NCI-H1105 treated with DMSO at 0.1 percent for 48 hours (cell line): ENCODE measurements around the gene ANKRD31.

Experiments used
- DNase-seq: peaks from one replicate; lab custom pipeline; 2025; lab: John Stamatoyannopoulos, UW

The ANKRD31 gene

DNA sequence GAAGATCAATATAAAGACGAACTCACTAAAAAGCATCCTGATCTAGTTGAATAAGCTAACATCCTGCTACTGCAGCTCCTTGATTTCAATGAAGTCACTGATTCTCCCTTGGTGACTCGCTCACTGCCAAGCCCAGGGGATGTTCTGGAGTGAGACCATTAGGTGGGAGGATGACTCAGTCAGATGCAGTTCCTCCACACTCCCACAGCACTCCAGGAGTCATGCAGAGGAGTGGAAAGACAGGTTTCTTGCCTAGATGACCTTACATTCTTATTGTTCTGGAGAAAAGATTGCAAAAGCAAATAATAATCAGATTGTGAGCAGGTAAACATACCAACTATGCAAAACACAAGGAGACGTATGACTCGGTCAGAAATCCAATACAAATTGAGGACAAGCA lies 199.6 kb downstream of the ANKRD31 start:
- no peak for DNase-seq

DNA sequence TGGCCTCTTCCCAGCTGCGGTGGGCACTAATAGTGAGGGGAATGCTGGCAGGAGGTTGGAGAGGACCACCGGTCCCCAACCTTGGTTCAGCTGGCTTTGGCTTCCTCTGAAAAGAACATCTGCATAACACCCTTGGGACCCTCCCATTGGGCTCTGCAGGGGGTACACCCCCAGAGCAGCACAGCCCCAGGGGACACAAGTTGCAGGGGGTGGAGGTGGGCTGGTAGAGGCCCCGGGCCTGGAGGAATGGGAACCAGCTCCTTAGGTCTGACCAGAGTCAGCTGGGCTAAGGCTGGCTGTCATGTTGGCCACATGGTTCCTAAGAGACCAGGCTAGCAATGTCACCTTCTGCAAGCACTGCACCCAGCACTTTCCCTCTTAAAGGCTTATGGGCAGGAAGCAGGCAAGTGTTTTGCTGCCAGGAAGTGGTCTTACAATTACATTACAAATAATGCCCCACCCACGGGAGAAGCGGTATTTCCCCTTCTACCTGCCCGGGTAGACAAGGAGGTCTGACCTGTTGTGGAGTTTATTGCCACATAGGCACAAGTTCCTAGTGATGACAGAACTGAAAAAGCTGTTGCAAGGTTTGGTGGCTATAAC lies 202.4 kb downstream of the ANKRD31 start:
- no peak for DNase-seq

DNA sequence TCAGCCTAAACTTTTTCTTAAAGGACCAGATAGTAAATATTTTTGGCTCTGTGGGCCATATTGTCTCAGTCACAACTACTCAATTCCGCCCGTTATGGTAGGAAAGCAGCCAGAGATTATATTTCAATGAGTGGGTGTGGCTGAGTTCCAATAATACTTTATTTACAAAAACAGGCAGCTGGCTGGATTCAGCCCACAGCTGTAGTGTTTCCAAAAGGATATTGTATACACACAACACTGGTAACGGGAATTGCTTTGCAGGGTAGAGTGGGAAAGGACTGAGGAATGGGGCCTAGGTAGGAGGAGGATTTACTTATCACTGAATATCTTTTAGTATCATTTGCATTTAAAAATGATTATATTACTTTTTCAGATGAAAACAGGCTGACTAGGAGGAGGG lies 205.3 kb downstream of the ANKRD31 start:
- DNase-seq, result no peak

DNA sequence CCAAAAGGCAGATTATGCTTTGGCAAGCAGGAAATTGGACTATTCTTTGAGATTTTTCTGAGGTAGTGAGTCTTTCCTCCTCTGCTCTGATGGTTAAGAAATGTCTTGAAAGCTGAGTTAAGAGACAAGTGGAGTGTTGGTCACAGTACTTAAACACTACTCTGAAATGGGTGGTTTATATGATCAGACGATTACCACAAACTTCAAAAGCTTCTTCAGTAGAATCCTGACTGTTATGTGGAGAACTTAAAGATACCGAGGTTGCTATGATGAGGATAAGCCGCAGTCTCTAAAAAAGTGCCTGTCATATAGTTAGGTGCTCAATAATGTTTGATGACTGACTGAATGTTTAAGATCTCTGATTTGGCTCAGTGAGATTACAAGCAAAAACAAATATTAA lies 208.6 kb downstream of the ANKRD31 start:
- DNase-seq, result no peak

DNA sequence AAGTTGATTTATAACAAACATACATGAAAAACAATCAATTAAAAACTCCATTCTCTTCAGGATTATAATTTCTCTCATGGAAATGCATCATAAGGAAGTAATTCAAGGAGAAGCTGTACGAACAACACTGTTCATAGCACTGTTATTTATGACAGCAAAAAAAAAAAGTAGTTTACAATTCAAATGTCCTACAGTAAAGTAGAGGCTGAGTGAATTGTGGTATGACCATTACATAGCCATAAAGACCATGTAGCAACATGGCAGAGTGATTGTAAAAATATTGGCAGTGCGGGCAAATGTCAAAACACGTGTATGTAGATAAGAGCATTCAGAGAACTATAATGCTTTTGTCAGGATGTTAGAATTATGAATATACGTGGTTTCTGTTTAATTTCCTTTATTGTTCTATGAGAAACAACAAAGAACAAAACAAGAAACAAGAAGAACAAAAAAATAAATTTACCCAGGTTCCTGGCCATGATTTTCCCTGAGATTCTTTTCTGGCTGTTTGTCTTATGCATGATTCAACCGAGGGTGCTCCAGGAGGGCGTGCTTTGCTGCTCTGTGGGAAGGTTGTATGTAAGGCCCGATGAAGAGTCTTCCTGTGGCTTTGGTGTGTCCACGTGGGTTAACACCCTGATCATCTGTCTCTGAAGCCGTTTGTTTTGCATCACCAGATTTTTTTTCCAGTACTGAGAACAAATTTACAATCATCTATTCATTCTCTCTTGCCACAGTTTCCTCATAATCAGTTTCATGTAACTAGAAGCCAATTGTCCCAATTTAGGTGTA lies 213.1 kb downstream of the ANKRD31 start:
- no peak for DNase-seq

GRCh38 chr5:75021800-75022199 lies 214.9 kb downstream of the ANKRD31 start:
- no peak for DNase-seq

DNA sequence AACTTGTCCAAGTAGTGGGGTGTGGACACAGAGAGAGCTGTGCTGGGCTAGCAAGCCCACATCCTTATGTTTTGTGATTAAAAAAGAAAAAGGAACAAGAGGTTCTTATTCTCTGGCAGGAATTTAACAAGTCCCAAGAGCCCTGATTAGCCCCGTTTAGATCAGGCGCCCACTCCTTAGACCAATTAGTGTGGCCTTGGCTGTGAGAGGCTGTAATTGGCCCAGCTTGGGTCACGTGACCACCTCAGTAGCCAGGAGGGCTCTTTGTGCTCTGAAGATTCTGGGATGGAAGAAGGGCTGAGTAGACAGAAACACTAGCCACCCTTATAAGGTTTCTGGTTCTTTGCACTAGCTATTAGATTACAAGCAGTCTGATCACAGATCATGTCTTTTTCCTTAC lies 215.5 kb downstream of the ANKRD31 start:
- DNase-seq, result no peak

GRCh38 chr5:75020016-75020656 lies 216.5 kb downstream of the ANKRD31 start:
- DNase-seq, result no peak

GRCh38 chr5:75018805-75019587 lies 217.7 kb downstream of the ANKRD31 start:
- DNase-seq, result no peak
